ENCODE data around the gene HIVEP3.

- TF ChIP-seq CTCF (conservative IDR thresholded peaks at IDR 0.05; ENCODE audit: low read length): no peak
- TF ChIP-seq EZH2phosphoT487 (IDR thresholded peaks at IDR 0.05; ENCODE audit: borderline replicate concordance): no peak
These were observed 450.5 kb downstream of the HIVEP3 start for GRCh38 chr1:41468122-41468762.

Measured in Loucy (cell line).